ENCODE data around the gene METRN.

The METRN gene

GRCh38 chr16:675884-676564, 38.9 kb upstream of the METRN start:
- no peak for TF ChIP-seq Cebpa-rat (IDR thresholded peaks at IDR 0.05)
- no peak overlapping the region for H3K27ac ChIP-seq
- no peak overlapping the region for H3K4me2 ChIP-seq
- H3K27me3 ChIP-seq = peaks cover 12 to 29% (median 17%) of the 10 kb centered on the region in 11 experiments
- H3K36me3 ChIP-seq = peaks cover 32 to 38% (median 35%) of the 10 kb centered on the region in 11 experiments
- no peak overlapping the region for H3K4me3 ChIP-seq
- H4K20me1 ChIP-seq = peaks cover 38 to 89% (median 70%) of the 10 kb centered on the region in 11 experiments; a peak in 21 of 22 replicates
- no peaks in the 10 kb centered on the region for H3K9me3 ChIP-seq (replicated peaks in 1 of 11)
- no peak overlapping the region for H3K9ac ChIP-seq
- peaks cover 4 to 26% (median 20%) of the 10 kb centered on the region in 10 experiments for H3K4me1 ChIP-seq

- H3K9ac ChIP-seq = no peak overlapping the region
- H3K4me3 ChIP-seq = no peak overlapping the region
- H3K4me1 ChIP-seq = peaks cover 9 to 32% (median 25%) of the 10 kb centered on the region in 10 experiments
These were observed 38.4 kb upstream of the METRN start for GRCh38 chr16:676565-676902.

GRCh38 chr16:676913-677312, 38.0 kb upstream of the METRN start:
- no peak overlapping the region for H3K27ac ChIP-seq
- no peaks in the 10 kb centered on the region for H3K9me3 ChIP-seq (replicated peaks in 1 of 11)
- H3K4me2 ChIP-seq = no peak overlapping the region
- TF ChIP-seq Cebpa-rat (IDR thresholded peaks at IDR 0.05) = no peak
- peaks cover 31 to 38% (median 34%) of the 10 kb centered on the region in 11 experiments for H3K36me3 ChIP-seq
- H3K9ac ChIP-seq = no peak overlapping the region
- H3K27me3 ChIP-seq = peaks cover 12 to 29% (median 17%) of the 10 kb centered on the region in 11 experiments
- peaks cover 13 to 35% (median 29%) of the 10 kb centered on the region in 10 experiments for H3K4me1 ChIP-seq
- peaks cover 47 to 90% (median 73%) of the 10 kb centered on the region in 11 experiments; a peak in 21 of 22 replicates for H4K20me1 ChIP-seq
- no peak overlapping the region for H3K4me3 ChIP-seq

More at GRCh38 chr16:676565-676902, 38.4 kb upstream of the METRN start:
- Histone ChIP-seq H4K20me1 (peaks cover 43 to 89% (median 71%) of the 10 kb centered on the region in 11 experiments; a peak in 21 of 22 replicates), H3K4me2 (no peak overlapping the region), H3K9me3 (replicated peaks in 1 of 11) (no peaks in the 10 kb centered on the region), H3K27ac (no peak overlapping the region), H3K36me3 (peaks cover 29 to 37% (median 33%) of the 10 kb centered on the region in 11 experiments), H3K27me3 (peaks cover 12 to 29% (median 17%) of the 10 kb centered on the region in 11 experiments)
- no peak for TF ChIP-seq Cebpa-rat (IDR thresholded peaks at IDR 0.05)

- H3K4me3 ChIP-seq = no peak overlapping the region
- no peaks in the 10 kb centered on the region for H3K9me3 ChIP-seq (replicated peaks in 1 of 11)
- no peak for TF ChIP-seq Cebpa-rat (IDR thresholded peaks at IDR 0.05)
- peaks cover 12 to 29% (median 17%) of the 10 kb centered on the region in 11 experiments for H3K27me3 ChIP-seq
- H4K20me1 ChIP-seq = peaks cover 47 to 90% (median 73%) of the 10 kb centered on the region in 11 experiments; a peak in 21 of 22 replicates
- H3K9ac ChIP-seq = no peak overlapping the region
- no peak overlapping the region for H3K27ac ChIP-seq
- H3K4me2 ChIP-seq = no peak overlapping the region
- H3K36me3 ChIP-seq = peaks cover 31 to 38% (median 34%) of the 10 kb centered on the region in 11 experiments
- peaks cover 19 to 42% (median 35%) of the 10 kb centered on the region in 10 experiments for H3K4me1 ChIP-seq
These were observed 37.4 kb upstream of the METRN start for GRCh38 chr16:677316-678190.

GRCh38 chr16:678209-678857, 36.6 kb upstream of the METRN start:
- H3K27ac ChIP-seq = no peak overlapping the region
- peaks cover 47 to 90% (median 73%) of the 10 kb centered on the region in 11 experiments; a peak in 21 of 22 replicates for H4K20me1 ChIP-seq
- H3K9me3 ChIP-seq (replicated peaks in 1 of 11) = no peaks in the 10 kb centered on the region
- TF ChIP-seq Cebpa-rat (IDR thresholded peaks at IDR 0.05) = no peak
- no peak overlapping the region for H3K4me3 ChIP-seq
- peak overlapping the region in 1 of 11 experiments; percentile 62; a peak in 1 of 22 replicates for H3K9ac ChIP-seq
- peaks cover 31 to 38% (median 34%) of the 10 kb centered on the region in 11 experiments for H3K36me3 ChIP-seq
- peaks cover 12 to 29% (median 17%) of the 10 kb centered on the region in 11 experiments for H3K27me3 ChIP-seq
- H3K4me2 ChIP-seq = peak overlapping the region in 5 of 11 experiments; percentile 80 to 95 (median 88); a peak in 7 of 22 replicates
- peaks cover 27 to 50% (median 43%) of the 10 kb centered on the region in 10 experiments for H3K4me1 ChIP-seq

GRCh38 chr16:678858-679813, 35.8 kb upstream of the METRN start:
- H3K36me3 ChIP-seq = peaks cover 24 to 34% (median 29%) of the 10 kb centered on the region in 11 experiments
- peak overlapping the region; percentile 50 to 67 (median 56) for H3K4me3 ChIP-seq
- H3K4me1 ChIP-seq = peaks cover 33 to 55% (median 48%) of the 10 kb centered on the region in 10 experiments
- H3K27me3 ChIP-seq = peaks cover 12 to 26% (median 16%) of the 10 kb centered on the region in 11 experiments
- TF ChIP-seq Cebpa-rat (IDR thresholded peaks at IDR 0.05) = no peak
- H3K4me2 ChIP-seq = peak overlapping the region; percentile 67 to 95 (median 86)
- H3K9me3 ChIP-seq (replicated peaks in 1 of 11) = no peaks in the 10 kb centered on the region
- H4K20me1 ChIP-seq = peaks cover 39 to 87% (median 71%) of the 10 kb centered on the region in 11 experiments; a peak in 21 of 22 replicates
- peak overlapping the region in 8 of 11 experiments; percentile 32 to 66 (median 40); a peak in 12 of 22 replicates for H3K27ac ChIP-seq
- peak overlapping the region in 10 of 11 experiments; percentile 27 to 71 (median 60); a peak in 14 of 22 replicates for H3K9ac ChIP-seq

- H4K20me1 ChIP-seq = peaks cover 30 to 80% (median 62%) of the 10 kb centered on the region in 11 experiments; a peak in 21 of 22 replicates
- H3K4me1 ChIP-seq = peaks cover 39 to 53% (median 47%) of the 10 kb centered on the region in 10 experiments
- peak within 1 kb of the TSS; percentile 95 to 99 (median 99) for H3K4me2 ChIP-seq
- peaks cover 7 to 17% (median 8%) of the 10 kb centered on the region in 11 experiments for H3K27me3 ChIP-seq
- H3K4me3 ChIP-seq = peak within 1 kb of the TSS; percentile 75 to 98 (median 90)
- peak within 1 kb of the TSS; percentile 87 to 96 (median 91) for H3K9ac ChIP-seq
- no peak for TF ChIP-seq Cebpa-rat (IDR thresholded peaks at IDR 0.05)
- H3K9me3 ChIP-seq (replicated peaks in 1 of 11) = no peaks in the 10 kb centered on the region
- H3K36me3 ChIP-seq = peaks cover 22 to 29% (median 26%) of the 10 kb centered on the region in 11 experiments
- peak within 1 kb of the TSS; percentile 69 to 91 (median 82) for H3K27ac ChIP-seq
These were observed 34.9 kb upstream of the METRN start, which contains the start of gene STUB1 for GRCh38 chr16:679814-680624. TSS of gene STUB1 (plus strand) at chr16:680410. CDS start at chr16:680526, 116 bp downstream.
